ENCODE results near the gene IGSF9B.
A peak's percentile ranks its signal among the peaks of the same experiment; 100 is the strongest.

The IGSF9B gene

GRCh38 chr11:133938166-133938565, 18.6 kb downstream of the IGSF9B start:
- no peak for DNase-seq (ENCODE audit: low read depth, low spot score)

DNA sequence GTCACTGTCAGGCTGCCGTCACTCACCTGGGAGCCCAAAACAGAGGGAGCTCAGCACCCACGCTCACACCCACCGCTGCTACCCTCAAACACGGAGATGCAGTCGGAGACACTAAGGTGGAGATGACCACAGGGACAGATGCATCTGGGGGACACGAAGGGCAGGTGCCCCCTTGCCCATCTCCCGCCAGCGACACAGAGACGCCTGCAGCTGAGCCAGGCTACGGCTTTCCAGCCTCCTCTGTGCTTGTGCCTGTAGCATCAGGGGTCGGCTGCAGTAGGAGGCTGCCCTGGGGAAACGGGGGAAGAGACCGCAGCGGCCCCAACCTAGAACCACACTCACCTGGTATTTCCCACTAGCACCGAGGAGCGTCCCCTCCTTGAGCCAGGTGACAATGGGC, 19.3 kb downstream of the IGSF9B start:
- DNase-seq (ENCODE audit: low read depth, low spot score) = no peak

- DNase-seq (ENCODE audit: low read depth, low spot score) = no peak
Observed at GRCh38 chr11:133937015-133937414, 19.8 kb downstream of the IGSF9B start.

GRCh38 chr11:133936592-133936991, 20.2 kb downstream of the IGSF9B start:
- no peak for DNase-seq (ENCODE audit: low read depth, low spot score)

DNA sequence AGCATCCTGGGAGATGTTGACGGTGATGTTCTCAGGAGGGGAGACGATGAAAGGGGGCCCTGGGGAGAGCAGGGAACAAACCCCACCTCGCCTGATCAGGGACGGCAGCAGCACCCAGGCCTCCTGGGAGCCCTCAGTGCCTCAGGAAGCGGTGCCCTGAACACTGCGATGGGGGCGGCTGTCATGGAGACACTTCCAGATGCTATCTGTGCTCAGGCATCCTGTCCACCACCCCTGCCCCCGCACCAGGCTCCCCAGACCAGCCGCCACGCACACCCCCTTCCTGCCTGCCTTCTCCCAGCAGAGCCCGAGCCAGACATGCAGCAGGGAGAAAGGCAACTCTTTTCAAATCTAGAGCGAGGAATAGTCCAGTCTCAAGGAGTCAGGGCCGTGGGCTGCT, 20.6 kb downstream of the IGSF9B start:
- no peak for DNase-seq (ENCODE audit: low read depth, low spot score)

DNA sequence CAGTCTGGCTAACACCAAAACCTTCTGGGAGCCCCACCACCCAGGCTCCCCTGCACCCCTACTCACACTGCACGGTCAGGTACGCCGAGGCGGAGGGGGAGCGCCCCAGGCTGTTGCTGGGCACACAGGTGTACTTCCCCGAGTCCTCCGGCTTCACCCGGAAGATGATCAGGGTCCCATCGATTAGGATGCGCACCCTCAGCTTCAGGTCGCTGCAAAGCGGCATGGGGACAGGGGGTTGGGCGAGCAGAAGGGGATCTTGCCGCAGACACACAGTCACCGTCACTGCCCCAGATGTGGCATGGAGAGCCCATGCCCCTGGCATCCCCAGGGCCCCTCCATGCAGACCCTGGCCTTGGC, 21.2 kb downstream of the IGSF9B start:
- no peak for DNase-seq (ENCODE audit: low read depth, low spot score)

DNA sequence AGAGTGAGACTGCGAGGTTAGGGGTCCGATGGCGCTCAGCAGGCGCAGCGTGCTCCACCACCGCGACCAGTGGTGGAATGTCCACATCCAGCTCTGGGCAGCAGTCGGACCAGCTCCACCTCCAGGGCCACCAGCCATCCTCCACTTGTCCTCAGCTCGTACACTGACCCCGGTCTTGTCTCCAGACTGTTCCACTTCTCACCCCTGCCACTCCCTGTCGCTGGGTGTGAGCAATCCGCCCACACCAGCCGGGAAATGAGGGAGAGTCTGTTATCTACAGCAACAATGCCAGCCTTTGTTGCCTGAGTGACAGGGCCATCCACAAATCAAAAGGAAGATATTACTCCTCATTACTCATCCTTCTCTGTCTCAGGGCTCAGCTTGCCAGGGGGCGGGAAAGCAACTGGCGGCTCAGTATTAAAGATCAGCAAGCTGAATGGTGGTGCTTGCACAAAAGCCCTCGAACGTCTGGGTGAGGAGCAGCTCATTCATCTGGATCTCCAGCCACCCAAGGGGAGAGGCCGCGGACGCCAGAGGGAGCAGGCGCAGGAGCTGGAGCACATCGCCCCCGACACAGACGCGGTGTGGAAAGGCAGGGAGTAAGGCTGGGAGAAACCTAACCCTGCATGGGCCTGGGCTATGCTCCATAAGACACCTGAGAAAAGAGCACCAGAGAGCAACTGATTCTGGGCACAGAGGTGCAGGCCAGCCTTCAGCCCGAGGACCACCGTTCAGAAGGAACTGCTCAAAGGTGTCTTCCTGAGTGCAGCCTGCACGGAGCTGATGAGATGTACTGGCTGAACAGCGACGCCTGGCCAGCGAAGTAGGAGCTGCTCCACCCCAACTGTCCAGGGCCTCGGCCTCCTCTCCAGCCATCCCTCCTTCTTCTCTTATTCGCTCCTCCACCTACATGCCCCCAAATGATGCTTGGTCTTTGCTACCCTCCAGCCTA, 21.9 kb downstream of the IGSF9B start:
- no peak for DNase-seq (ENCODE audit: low read depth, low spot score)

DNA sequence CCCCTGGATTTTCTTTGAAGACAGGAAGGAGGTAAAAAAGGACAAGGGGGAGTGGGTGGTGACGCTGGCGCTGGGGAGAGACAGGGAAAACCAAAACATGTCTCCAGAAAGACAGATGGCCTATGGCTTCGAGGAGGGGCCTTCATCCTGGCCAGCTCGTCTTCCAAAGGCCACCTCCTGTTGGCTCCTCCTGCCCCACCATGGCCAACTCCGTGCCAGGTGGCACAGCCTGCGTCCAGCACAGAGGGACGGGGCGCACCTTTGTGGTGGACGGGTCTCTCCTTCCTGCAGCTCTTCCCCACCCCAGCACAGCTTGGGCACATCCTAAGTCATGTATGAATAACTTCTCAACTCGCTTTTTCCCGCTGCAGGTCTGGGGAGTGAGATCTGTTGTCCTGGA, 22.7 kb downstream of the IGSF9B start:
- DNase-seq (ENCODE audit: low read depth, low spot score) = no peak

DNA sequence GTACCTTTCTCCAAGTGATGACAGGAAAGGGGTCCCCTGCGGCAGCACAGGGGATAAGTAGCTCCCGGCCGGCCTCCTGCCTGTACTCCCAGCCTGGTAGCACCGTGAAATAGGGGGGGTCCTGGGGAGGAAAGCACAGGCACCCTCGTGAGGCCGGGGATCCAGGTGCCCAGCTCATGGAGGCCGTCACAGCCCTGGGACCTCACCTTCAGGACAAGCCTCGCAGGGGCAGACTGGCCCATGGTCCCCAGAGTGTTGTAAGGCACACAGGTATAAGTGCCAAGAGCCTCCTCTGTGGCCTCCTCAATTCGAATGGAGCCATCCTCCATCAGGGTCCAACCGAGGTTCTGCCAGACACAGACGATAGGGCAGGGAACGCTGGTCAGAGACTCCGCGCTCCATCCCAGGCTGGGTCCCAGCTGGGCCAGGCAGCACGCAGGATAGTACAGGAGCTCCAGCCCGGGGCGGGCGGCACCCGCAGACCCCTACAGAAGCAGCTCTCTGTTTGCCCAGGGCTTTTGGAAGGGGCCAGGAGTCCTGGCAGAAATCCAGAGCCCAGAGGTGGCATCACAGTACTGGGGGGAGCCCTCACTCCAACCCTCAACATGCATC, 25.2 kb downstream of the IGSF9B start:
- no peak for DNase-seq (ENCODE audit: low read depth, low spot score)

GRCh38 chr11:133930767-133931448, 25.9 kb downstream of the IGSF9B start:
- DNase-seq (ENCODE audit: low read depth, low spot score) = no peak

GRCh38 chr11:133930053-133930766, 26.6 kb downstream of the IGSF9B start:
- DNase-seq (ENCODE audit: low read depth, low spot score) = no peak

- DNase-seq (ENCODE audit: low read depth, low spot score) = no peak
Observed at GRCh38 chr11:133929401-133930052, 27.2 kb downstream of the IGSF9B start.

GRCh38 chr11:133928628-133929059, 28.1 kb downstream of the IGSF9B start:
- no peak for DNase-seq (ENCODE audit: low read depth, low spot score)

GRCh38 chr11:133927690-133928627, 28.8 kb downstream of the IGSF9B start:
- DNase-seq (ENCODE audit: low read depth, low spot score) = peak; percentile 13

DNA sequence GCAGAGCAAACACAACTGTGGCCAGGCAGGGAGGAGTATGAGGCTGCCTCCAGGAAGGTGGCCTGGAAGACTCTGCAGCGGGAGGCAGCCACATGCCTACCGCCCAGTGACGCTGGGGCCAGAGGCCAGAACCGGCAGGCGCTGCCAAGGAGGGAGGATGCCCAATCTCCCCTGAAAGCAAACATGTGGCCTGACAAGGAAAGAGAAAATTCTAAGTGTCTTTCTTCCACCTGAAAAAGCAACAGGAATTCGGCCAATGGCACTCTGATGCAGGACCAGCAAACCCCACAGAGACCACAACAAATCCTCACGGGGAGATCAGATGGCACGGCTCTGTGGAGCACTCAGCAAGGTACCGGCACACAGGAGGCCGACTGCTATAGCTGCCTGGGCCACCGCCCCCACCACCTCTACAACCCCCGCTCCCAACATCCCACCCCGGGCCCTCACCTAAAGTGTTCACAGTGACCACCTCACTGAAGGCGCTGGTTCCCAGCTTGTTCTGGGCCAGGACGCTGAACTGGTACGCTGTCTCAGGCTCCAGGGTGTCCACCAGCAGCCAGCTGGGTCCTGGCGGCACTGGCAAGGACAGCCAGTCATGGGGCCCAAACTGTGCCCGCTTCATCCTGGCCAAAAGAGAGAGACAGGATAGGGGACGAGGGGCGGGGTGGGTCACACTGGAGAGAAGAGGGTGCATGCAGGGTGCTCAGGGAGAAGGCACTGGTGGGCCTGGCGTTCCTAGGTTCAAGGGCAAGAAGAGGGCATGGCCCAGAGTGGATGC, 30.1 kb downstream of the IGSF9B start:
- DNase-seq (ENCODE audit: low read depth, low spot score) = no peak

GRCh38 chr11:133925756-133926155, 31.0 kb downstream of the IGSF9B start:
- DNase-seq (ENCODE audit: low read depth, low spot score) = no peak

GRCh38 chr11:133924661-133925060, 32.1 kb downstream of the IGSF9B start:
- DNase-seq (ENCODE audit: low read depth, low spot score) = no peak

GRCh38 chr11:133922078-133922870, 34.5 kb downstream of the IGSF9B start:
- DNase-seq (ENCODE audit: low read depth, low spot score) = no peak

DNA sequence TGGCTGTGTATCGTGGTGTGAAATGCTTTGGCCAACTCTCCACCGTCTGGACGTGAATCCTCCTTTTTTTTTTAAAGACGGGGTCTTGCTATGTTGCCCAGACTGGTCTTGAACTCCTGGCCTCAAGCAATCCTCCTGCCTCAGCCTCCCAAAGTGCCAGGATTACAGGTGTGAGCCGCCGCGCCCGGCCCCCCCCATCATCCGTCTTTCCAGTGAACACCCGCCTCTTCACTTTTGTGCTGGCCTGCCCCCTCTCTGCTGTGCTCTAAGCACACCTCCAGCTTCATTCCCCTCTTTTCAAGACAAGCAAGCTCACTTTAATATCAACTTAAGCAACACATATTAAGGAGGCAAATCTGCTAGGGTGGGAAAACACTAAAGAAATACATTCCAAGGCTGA, 35.3 kb downstream of the IGSF9B start:
- no peak for DNase-seq (ENCODE audit: low read depth, low spot score)
